HG03175 (cell line): ENCODE measurements around the gene MAL.
"Not testable (repeated sequence)": the region's sequence is repeated elsewhere in the genome, so short reads cannot be mapped to it uniquely, and the experiment has no call there.

Experiments used
- ATAC-seq: cut with Tn5 transposase; IDR thresholded peaks from one replicate; pipeline ENCODE4 v1.9.1; 2021; ENCODE audit warnings: mild to moderate bottlenecking, moderate library complexity; ENCODE audit not compliant: unreplicated experiment

MAL gene

GRCh38 chr2:95082477-95082876 is 57.0 kb downstream of the MAL start:
- ATAC-seq = no peak

- no peak for ATAC-seq
Observed at GRCh38 chr2:95086017-95086416, 60.5 kb downstream of the MAL start.

GRCh38 chr2:95087379-95087778 is 61.9 kb downstream of the MAL start:
- no peak for ATAC-seq

- ATAC-seq = no peak
Observed at GRCh38 chr2:95091885-95092555, 66.5 kb downstream of the MAL start.

GRCh38 chr2:95098273-95098672 is 72.8 kb downstream of the MAL start:
- not testable (repeated sequence) for ATAC-seq

- ATAC-seq = no peak
Observed at GRCh38 chr2:95099910-95100309, 74.4 kb downstream of the MAL start.
